ENCODE results near the gene PTTG1.

DNA sequence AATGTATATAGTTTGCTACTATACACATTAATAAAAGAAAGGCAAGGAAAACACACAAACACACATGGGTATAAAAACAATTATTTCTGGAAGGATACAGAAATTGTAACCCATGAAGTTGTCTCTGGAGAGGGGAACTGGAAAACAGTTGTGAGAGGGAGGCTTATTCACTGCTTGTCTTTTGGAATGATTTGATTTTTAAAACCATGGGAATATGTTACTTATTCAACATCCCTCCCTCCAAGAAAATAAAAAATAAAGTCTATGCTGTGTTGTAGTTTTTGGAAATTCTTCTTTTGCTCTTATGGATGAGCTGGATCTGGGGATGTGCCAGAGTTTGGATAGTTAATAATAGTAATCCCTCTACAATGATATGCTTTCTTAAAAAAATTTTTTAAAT lies 45.2 kb upstream of the PTTG1 start:
- TF ChIP-seq GATA3 (IDR thresholded peaks at IDR 0.05; ENCODE audit: low read depth, low read length): no peak
- TF ChIP-seq GATA2 (IDR thresholded peaks at IDR 0.05; ENCODE audit: low read depth, low read length): no peak
